Stomach (tissue), 4 donors: Measurements from ENCODE around the gene SGMS1.

Experiments used
- POLR2AphosphoS5 ChIP-seq, 3 donors: sonication (generic); formaldehyde crosslinking; IDR thresholded peaks; one replicate each; pipeline ENCODE4 v1.6.1; 2016; ENCODE audit warnings: antibody characterized with exemption in 3 of 3
- TF ChIP-seq, protein P1 (sequence below), 7 experiments: fragments of 450-650 bp in 4 of 7; fragments of 200-600 bp in 3 of 7; sonication (generic) in 3 of 7; IDR thresholded peaks; one replicate each; pipeline ENCODE4 v1.5.1; 2016 to 2019; ENCODE audit warnings: antibody characterized with exemption in 7 of 7, control low read depth in 2 of 7, mild to moderate bottlenecking in 1 of 7

DNA sequence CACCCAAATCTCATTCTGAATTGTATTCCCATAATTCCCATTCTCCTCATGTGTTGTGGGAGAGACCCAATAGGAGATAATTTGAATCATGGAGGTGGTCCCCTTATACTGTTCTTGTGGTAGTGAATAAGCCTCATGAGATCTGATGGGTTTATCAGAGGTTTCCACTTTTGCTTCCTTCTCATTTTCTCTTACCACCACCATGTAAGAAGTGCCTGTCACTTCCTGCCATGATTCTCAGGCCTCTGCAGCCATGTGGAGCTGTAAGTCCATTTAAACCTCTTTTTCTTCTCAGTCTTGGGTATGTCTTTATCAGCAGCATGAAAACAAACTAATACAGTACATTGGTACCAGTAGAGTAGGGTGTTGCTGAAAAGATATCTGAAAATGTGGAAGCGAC, 274.2 kb downstream of the SGMS1 start:
- TF ChIP-seq, protein P1, sequence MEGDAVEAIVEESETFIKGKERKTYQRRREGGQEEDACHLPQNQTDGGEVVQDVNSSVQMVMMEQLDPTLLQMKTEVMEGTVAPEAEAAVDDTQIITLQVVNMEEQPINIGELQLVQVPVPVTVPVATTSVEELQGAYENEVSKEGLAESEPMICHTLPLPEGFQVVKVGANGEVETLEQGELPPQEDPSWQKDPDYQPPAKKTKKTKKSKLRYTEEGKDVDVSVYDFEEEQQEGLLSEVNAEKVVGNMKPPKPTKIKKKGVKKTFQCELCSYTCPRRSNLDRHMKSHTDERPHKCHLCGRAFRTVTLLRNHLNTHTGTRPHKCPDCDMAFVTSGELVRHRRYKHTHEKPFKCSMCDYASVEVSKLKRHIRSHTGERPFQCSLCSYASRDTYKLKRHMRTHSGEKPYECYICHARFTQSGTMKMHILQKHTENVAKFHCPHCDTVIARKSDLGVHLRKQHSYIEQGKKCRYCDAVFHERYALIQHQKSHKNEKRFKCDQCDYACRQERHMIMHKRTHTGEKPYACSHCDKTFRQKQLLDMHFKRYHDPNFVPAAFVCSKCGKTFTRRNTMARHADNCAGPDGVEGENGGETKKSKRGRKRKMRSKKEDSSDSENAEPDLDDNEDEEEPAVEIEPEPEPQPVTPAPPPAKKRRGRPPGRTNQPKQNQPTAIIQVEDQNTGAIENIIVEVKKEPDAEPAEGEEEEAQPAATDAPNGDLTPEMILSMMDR (IDR thresholded peaks at IDR 0.05), result no peak
- no peak for TF ChIP-seq POLR2AphosphoS5 (IDR thresholded peaks at IDR 0.05)
